Middle frontal gyrus (tissue), 1 donor: ENCODE measurements around the gene MPRIP.

Source experiments
- DNase-seq: peaks from one replicate; pipeline ENCODE4 v3.0.0-alpha.2; 2015; ENCODE audit warnings: low spot score; ENCODE audit errors: extremely low spot score

Gene MPRIP

DNA sequence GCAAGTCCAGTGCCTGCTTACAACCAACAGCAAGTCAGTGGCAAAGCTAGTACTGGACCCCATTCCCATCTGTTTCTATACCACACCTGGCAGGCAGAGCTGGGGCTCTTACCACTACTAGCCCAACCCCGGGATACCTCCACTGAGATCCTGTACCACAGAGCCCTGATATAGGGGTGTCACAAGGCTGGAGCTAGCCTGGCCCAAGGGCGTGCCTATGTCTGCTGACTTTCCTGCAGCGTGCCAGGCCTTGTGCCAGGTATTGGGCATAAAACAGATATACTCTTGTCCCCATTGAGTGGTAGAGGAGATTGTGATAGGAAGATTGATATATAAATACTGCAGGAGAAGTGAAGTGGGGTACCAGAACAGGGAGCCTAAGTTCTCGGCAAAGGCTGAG lies 119.5 kb downstream of the MPRIP start:
- no peak for DNase-seq

DNA sequence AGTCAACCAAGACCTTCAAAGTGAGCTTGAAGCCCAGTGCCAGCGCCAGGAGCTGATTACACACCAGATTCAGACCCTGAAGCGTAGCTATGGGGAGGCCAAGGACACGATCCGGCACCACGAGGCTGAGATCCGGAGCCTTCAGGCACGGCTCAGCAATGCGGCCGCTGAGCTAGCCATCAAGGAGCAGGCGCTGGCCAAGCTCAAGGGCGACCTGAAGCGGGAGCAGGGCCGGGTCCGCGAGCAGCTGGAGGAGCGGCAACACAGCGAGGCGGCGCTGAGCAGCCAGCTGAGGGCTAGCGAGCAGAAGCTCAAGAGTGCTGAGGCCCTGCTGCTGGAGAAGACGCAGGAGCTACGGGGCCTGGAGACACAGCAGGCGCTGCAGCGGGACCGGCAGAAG lies 121.9 kb downstream of the MPRIP start:
- no peak for DNase-seq

GRCh38 chr17:17164676-17165075 lies 122.4 kb downstream of the MPRIP start:
- DNase-seq: no peak

- no peak for DNase-seq
Measured at GRCh38 chr17:17165666-17166308, 123.5 kb downstream of the MPRIP start.

DNA sequence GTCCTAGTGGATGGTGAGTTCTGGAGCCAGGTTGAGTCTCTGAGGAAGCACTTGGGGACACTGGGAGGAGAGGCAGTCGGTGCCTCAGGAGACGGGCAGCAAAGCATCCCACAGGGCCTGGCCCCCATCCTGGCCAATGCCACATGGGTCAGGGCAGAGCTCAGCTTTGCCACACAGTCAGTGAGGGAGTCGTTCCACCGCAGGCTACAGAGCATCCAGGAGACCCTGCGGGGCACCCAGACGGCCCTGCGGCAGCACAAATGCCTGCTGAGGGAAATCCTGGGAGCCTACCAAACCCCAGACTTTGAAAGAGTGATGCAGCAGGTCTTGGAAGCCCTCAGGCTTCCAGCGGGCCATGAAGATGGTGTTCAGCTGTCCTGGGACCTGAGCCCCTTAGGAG lies 124.2 kb downstream of the MPRIP start:
- DNase-seq: no peak

GRCh38 chr17:17167356-17167755 lies 125.1 kb downstream of the MPRIP start:
- DNase-seq: no peak

DNA sequence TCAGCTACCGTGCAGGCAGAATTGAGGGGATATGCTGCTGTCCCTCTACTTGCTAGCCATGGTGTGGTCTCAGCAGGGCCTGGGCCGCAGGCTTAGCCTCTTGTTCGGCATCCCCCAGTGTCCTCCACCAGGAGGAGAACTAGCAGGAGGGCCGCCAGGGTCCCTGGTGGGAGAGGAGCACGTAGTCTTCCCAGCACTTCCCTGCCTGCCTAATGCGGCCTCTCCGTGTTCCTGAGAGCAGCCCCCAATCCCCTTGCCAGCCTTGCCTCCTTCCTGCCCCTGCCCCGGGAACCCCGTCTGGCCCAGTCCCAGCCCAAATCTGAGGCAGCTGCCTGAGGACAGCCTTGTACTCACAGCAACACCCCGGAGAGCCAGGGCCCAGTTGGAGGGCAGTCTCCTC lies 125.7 kb downstream of the MPRIP start:
- DNase-seq: no peak

GRCh38 chr17:17168401-17168800 lies 126.1 kb downstream of the MPRIP start:
- no peak for DNase-seq

- DNase-seq: no peak
Measured at GRCh38 chr17:17169396-17169795, 127.1 kb downstream of the MPRIP start.

DNA sequence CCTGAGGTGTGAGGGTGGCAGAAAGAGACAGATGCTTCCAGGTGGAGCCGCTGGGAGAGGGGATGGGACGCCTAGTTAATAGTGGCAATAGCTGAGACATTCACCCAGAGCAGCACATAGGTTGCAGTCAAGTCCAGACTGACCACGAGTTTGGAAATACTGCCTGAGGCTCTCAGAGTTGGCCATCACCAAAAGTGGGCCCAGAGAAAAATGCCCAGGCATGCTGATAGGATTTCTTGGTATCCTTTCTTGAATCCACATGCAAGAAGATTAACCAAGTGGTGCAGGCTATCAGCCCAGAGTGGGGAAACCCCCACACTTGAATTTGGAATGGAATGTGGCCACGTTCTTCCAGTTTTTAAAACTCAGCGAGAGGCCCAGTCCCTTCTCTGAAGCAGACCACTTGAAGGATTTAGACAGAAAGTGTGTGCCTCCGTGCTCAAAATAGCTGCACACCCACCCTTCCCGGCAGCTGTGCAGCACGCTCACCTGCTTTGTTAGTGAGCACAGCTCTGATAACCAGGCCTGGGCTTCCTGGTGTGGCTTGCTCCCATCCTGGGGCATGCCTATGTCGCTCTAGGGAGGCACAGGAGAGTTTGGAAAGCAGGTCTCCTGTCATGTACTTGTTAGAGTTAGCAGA lies 128.2 kb downstream of the MPRIP start:
- DNase-seq: no peak

- DNase-seq: no peak
Measured at GRCh38 chr17:17171186-17171585, 128.9 kb downstream of the MPRIP start.

DNA sequence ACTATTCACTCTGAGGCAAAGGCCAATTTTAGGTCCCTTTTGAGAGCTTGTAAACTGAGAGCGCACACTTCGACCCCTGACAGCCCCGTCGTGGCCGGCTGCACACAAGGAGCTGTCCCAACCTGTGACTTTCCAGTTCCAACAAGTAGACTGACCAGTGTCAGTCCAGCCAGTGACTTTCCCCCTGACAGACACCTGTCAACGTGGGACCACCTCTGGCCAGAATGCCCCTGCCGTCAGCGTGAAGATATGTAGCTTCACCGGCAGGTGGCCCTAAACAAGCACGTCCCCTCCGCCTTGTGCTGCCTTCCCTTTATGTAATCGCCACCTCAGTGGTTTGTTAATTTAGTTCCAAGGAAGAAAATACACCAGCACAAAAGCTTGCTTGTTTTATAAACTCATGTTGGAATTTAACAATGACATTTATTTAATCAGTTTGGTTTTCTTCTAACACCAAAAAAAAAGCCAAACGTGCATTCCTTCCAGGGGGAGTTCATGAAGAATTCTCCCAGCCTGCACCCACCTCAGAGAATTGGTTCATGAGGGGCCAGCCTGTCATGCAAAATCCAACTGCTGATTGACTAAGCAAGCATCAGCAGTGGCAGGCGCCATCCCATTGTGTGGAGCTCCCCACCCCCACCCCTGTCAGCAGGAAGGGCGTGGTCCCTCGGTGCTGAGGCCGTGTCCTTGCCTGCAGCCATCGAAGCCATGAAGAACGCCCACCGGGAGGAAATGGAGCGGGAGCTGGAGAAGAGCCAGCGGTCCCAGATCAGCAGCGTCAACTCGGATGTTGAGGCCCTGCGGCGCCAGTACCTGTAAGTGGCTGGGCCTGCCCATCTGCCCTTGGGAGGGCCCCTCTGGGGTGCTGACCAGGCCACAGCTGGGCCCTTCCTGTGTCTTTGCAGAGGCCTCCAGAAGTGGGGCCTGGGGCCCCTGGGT lies 130.0 kb downstream of the MPRIP start:
- DNase-seq: no peak

DNA sequence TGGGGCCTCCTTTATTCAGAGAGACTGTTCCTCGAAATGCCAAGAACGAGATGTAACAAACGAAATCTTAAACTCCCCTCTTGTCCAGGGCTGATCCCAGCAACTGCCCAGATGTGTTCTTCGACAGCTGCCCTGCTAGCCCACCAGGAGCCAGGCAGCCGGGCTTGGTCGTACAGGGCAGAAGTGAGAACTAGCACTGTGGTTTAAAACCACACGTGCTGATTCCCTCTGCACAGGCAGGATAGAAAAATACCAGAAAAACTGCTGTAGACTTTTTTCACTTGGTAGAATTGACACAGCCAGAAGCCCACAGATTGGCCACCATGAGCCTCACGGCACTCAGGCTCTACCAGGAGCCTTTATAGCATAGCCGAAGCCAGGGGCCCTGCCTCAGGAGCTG lies 130.7 kb downstream of the MPRIP start:
- no peak for DNase-seq

GRCh38 chr17:17173921-17174320 lies 131.7 kb downstream of the MPRIP start:
- no peak for DNase-seq

GRCh38 chr17:17175340-17175739 lies 133.1 kb downstream of the MPRIP start:
- no peak for DNase-seq

- no peak for DNase-seq
Measured at GRCh38 chr17:17175917-17176316, 133.7 kb downstream of the MPRIP start.

DNA sequence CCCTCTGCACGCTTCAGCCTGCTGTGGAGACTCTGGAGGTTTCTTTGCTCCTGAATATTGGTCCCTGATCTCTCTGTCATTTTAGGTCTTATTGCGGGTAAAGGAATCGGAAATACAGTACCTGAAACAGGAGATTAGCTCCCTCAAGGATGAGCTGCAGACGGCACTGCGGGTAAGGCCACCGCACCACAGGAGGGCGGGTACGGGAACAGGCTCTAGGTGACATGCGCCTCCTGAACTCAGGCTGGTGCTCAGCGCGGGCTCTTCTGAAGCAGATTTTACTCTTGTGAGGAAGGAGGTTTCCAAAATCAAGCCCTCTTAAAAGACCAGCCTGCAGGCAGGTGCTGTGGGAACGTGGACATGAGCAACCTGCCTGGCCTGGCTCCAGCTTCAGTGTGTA lies 134.1 kb downstream of the MPRIP start:
- no peak for DNase-seq

DNA sequence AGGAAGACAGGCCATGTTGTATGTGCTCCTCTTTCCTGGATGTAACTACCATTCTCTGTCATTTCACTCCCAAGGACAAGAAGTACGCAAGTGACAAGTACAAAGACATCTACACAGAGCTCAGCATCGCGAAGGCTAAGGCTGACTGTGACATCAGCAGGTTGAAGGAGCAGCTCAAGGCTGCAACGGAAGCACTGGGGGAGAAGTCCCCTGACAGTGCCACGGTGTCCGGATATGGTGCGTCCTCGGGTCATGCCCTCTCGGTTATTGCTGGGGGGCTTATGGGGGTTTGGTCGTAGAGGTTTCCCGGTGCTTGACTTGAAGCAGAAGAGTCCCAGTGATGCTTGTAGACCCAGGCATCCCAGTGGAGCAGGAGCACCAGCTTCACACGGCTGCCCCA lies 134.9 kb downstream of the MPRIP start:
- DNase-seq: no peak

DNA sequence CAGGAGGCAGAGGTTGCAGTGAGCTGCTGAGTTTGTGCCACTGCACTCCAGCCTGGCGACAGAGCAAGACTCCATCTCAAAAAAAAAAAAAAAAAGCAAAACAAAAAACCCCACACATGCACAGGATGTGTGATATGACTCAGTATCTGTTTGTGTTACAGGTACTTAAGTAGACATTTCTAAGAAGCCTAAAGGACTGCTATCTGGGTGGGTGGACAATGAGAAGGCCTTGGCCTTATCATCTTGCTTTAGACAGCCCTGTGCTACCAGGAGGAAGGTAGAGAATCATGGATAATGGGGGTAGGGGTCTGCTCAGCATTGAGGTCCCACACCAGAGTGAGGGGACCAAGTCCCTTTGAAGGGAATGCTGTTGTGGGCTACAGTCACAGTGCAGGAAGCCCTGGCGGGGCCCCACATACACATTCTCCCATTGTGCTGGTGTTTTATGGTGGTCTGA lies 137.1 kb downstream of the MPRIP start:
- DNase-seq: no peak

- no peak for DNase-seq
Measured at GRCh38 chr17:17180141-17180603, 137.9 kb downstream of the MPRIP start.

- no peak for DNase-seq
Measured at GRCh38 chr17:17180741-17181525, 138.7 kb downstream of the MPRIP start.
